Fibroblast of pulmonary artery (primary cell): Measurements from ENCODE around the gene FBXO2.

Experiments used
- DNase-seq: peaks from one replicate; pipeline ENCODE4 v3.0.0-alpha.2; 2010; ENCODE audit warnings: low read depth
- H3K4me3 ChIP-seq: replicated peaks from 2 replicates; pipeline ENCODE4 v1.5.1; 2011; ENCODE audit warnings: low read depth, mild to moderate bottlenecking, control low read depth, low read length, moderate library complexity
- CTCF ChIP-seq: IDR thresholded peaks from 2 replicates; pipeline ENCODE4 v1.5.1; 2011; ENCODE audit warnings: mild to moderate bottlenecking, control low read depth, low read length, inconsistent platforms; ENCODE audit errors: missing control alignments

Gene FBXO2

GRCh38 chr1:11629184-11630016 lies 24.8 kb downstream of the FBXO2 start:
- no peak overlapping the region for H3K4me3 ChIP-seq
- no peak for DNase-seq
- no peak for TF ChIP-seq CTCF

GRCh38 chr1:11628767-11629166 lies 25.5 kb downstream of the FBXO2 start:
- no peak for TF ChIP-seq CTCF
- DNase-seq, result no peak

GRCh38 chr1:11626551-11626950 lies 27.7 kb downstream of the FBXO2 start:
- DNase-seq, result no peak
- TF ChIP-seq CTCF, result no peak
- H3K4me3 ChIP-seq, result no peak overlapping the region

More at GRCh38 chr1:11628767-11629166, 25.5 kb downstream of the FBXO2 start:
- H3K4me3 ChIP-seq, result no peak overlapping the region

- no peak overlapping the region for H3K4me3 ChIP-seq
- TF ChIP-seq CTCF, result no peak
- DNase-seq, result no peak
Observed at GRCh38 chr1:11623702-11624101, 30.5 kb downstream of the FBXO2 start.

GRCh38 chr1:11622398-11622797 lies 31.8 kb downstream of the FBXO2 start:
- DNase-seq, result no peak
- no peak for TF ChIP-seq CTCF
- H3K4me3 ChIP-seq, result no peak overlapping the region

- no peak for TF ChIP-seq CTCF
- no peak for DNase-seq
- H3K4me3 ChIP-seq, result no peak overlapping the region
Observed at GRCh38 chr1:11620924-11621323, 33.3 kb downstream of the FBXO2 start.

- no peak for DNase-seq
Observed at GRCh38 chr1:11620405-11620804, 33.8 kb downstream of the FBXO2 start.

More at GRCh38 chr1:11620405-11620804, 33.8 kb downstream of the FBXO2 start:
- H3K4me3 ChIP-seq, result no peak overlapping the region
- no peak for TF ChIP-seq CTCF
